Fibroblast of lung (primary cell): ENCODE measurements around the gene GPRC5C. TPM values are rescaled to one million over a fixed set of nuclear protein-coding genes. Genes with fewer than 3 reads are reported as not detected.
"Not testable (repeated sequence)": the region's sequence is repeated elsewhere in the genome, so short reads cannot be mapped to it uniquely, and the experiment has no call there.

ENCODE experiments used
- DNase-seq, 2 donors: peaks; one replicate each; pipeline versions ENCODE4 v3.0.0 to v3.0.0-alpha.2; 2010; ENCODE audit warnings: low read depth in 2 of 2
- H2AFZ ChIP-seq: 2 replicates; pipeline ENCODE4 v1.5.1; 2012; ENCODE audit warnings: low read length, control low read depth, inconsistent platforms
- H3K27ac ChIP-seq: 2 replicates; pipeline ENCODE4 v1.5.1; 2011; ENCODE audit warnings: low read length, control low read depth; ENCODE audit not compliant: insufficient read depth
- H3K27me3 ChIP-seq: 2 replicates; pipeline ENCODE4 v1.5.1; 2011; ENCODE audit warnings: mild to moderate bottlenecking, low read length; ENCODE audit not compliant: control insufficient read depth, insufficient read depth
- H3K36me3 ChIP-seq: 2 replicates; pipeline ENCODE4 v1.5.1; 2011; ENCODE audit warnings: low read length; ENCODE audit not compliant: control insufficient read depth, insufficient read depth
- H3K4me1 ChIP-seq: 2 replicates; pipeline ENCODE4 v1.5.1; 2011; ENCODE audit warnings: low read length; ENCODE audit not compliant: control insufficient read depth, insufficient read depth; ENCODE audit errors: extremely low read depth
- H3K4me2 ChIP-seq: 2 replicates; pipeline ENCODE4 v1.5.1; 2011; ENCODE audit warnings: low read length, control low read depth; ENCODE audit not compliant: insufficient read depth; ENCODE audit errors: extremely low read depth
- H3K4me3 ChIP-seq, 4 experiments: fragments of 200-600 bp in 1 of 4; sonication (generic) in 1 of 4; replicated peaks in 1 of 4; 2 replicates each; pipeline ENCODE4 v1.5.1; 2011 to 2016; ENCODE audit warnings: low read length in 4 of 4, low read depth in 3 of 4, mild to moderate bottlenecking in 3 of 4, control low read depth in 2 of 4, inconsistent platforms in 1 of 4, mixed read lengths in 1 of 4; ENCODE audit not compliant: insufficient read depth in 1 of 4; ENCODE audit errors: control extremely low read depth in 1 of 4
- H3K79me2 ChIP-seq: 2 replicates; pipeline ENCODE4 v1.5.1; 2012; ENCODE audit warnings: mild to moderate bottlenecking, low read length, inconsistent platforms; ENCODE audit not compliant: control insufficient read depth, insufficient read depth
- H3K9ac ChIP-seq: 2 replicates; pipeline ENCODE4 v1.5.1; 2011; ENCODE audit warnings: mild to moderate bottlenecking, low read length, control low read depth; ENCODE audit not compliant: insufficient read depth
- H3K9me3 ChIP-seq: 2 replicates; pipeline ENCODE4 v1.5.1; 2012; ENCODE audit warnings: low read depth, low read length; ENCODE audit not compliant: control insufficient read depth, insufficient read depth
- H4K20me1 ChIP-seq: 2 replicates; pipeline ENCODE4 v1.5.1; 2011; ENCODE audit warnings: low read length; ENCODE audit not compliant: control insufficient read depth, insufficient read depth; ENCODE audit errors: extremely low read depth
- EZH2 ChIP-seq: IDR thresholded peaks from 2 replicates; pipeline ENCODE4 v1.5.1; 2012; ENCODE audit warnings: low read length, control low read depth, mild to moderate bottlenecking; ENCODE audit errors: missing control alignments
- polyA plus RNA-seq, 2 donors: library from polyadenylated mRNA; depleted of rRNA in 1 of 2; stranded (reverse) in 1 of 2; unstranded in 1 of 2; fragments of >200 nt; gene quantifications; 2 replicates each; pipeline ENCODE4 v1.2.1, GENCODE V29; 2011 to 2012; ENCODE audit warnings: missing spikeins in 1 of 2
- total RNA-seq: library from RNA; depleted of rRNA; stranded (reverse); fragments of >200 nt; gene quantifications from 2 replicates; pipeline ENCODE4 v1.2.1, GENCODE V29; 2014
- TF ChIP-seq, protein P1 (sequence below), 2 donors: IDR thresholded peaks in 1 of 2; conservative IDR thresholded peaks in 1 of 2; 1 replicate in 1 of 2; 2 replicates in 1 of 2; pipeline ENCODE4 v1.5.1; 2011 to 2012; ENCODE audit warnings: low read length in 2 of 2, control low read depth in 1 of 2, inconsistent platforms in 1 of 2, low read depth in 1 of 2, mild to moderate bottlenecking in 1 of 2

GPRC5C gene
- total and polyA plus RNA-seq, 2 donors (not counting 1 experiment from before 2014, with no cell fraction given), result 0.11 to 1.5 TPM

DNA sequence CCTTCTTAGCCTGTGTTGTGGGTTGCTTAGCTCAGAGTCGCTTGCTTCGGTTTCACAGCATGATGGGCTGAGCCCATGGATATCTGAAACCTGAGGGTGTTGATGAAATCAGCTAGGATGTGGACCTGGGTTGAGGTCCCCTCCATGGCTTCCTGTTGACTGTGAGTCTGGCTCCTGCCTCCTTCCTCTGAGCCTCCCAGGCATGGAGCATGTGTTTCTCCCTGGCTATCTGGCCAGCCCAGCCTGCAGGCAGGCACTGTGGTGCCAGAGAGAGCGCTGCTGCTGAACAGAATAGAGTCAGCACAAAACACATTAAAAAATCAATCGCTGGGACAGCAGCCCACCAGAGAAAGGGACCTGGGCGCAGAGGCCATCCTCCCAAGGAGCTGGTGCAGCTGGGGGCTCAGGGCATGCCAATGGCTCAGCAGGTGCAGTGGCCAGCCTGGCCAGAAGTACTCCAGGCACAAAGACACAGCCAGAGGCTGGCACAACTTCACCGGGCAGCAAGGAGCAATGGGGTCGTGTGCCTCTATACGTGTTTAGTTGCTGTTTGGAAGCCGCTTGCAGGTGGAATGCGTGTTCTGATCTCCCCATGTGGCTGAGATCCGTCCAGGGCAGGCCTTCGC lies 28.3 kb upstream of the GPRC5C start:
- H3K9ac ChIP-seq, result no peak overlapping the region
- no peaks in the 10 kb centered on the region for H3K79me2 ChIP-seq
- no peaks in the 10 kb centered on the region for H3K4me1 ChIP-seq
- no peak overlapping the region for H3K27ac ChIP-seq
- no peak overlapping the region for H2AFZ ChIP-seq
- H4K20me1 ChIP-seq, result no peaks in the 10 kb centered on the region
- H3K9me3 ChIP-seq, result no peaks in the 10 kb centered on the region
- H3K4me3 ChIP-seq, result no peak overlapping the region
- H3K36me3 ChIP-seq, result no peaks in the 10 kb centered on the region
- no peaks in the 10 kb centered on the region for H3K27me3 ChIP-seq
- H3K4me2 ChIP-seq, result no peak overlapping the region
- TF ChIP-seq, protein P1, sequence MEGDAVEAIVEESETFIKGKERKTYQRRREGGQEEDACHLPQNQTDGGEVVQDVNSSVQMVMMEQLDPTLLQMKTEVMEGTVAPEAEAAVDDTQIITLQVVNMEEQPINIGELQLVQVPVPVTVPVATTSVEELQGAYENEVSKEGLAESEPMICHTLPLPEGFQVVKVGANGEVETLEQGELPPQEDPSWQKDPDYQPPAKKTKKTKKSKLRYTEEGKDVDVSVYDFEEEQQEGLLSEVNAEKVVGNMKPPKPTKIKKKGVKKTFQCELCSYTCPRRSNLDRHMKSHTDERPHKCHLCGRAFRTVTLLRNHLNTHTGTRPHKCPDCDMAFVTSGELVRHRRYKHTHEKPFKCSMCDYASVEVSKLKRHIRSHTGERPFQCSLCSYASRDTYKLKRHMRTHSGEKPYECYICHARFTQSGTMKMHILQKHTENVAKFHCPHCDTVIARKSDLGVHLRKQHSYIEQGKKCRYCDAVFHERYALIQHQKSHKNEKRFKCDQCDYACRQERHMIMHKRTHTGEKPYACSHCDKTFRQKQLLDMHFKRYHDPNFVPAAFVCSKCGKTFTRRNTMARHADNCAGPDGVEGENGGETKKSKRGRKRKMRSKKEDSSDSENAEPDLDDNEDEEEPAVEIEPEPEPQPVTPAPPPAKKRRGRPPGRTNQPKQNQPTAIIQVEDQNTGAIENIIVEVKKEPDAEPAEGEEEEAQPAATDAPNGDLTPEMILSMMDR (conservative IDR thresholded peaks at IDR 0.05 in 1 of 2, IDR thresholded peaks at IDR 0.05 in 1 of 2; ENCODE audit: low read depth in 1 of 2, low read length in 2 of 2), result no peak
- TF ChIP-seq EZH2, result no peak
- no peak for DNase-seq

DNA sequence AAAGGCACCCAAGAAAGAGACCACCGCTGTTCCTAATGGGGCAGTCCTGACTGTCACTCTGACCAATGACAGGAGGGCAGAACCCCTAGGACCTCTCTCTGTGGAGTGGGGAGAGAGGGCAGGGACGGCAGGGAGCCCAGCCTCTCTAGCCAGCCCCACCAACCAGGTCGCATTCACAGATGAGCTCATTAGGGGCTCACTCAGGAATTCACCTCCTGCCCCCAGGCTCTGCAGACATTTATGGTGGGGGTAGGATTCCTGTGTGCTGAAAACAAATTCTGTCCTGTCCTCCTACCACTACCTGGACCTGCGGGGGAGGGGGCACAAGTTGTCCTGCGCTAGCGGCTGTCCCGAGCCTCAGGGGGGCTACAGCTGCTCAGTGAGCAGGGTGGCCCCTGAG lies 27.7 kb upstream of the GPRC5C start:
- H3K27ac ChIP-seq, result no peak overlapping the region
- no peaks in the 10 kb centered on the region for H3K4me1 ChIP-seq
- H3K4me3 ChIP-seq, result no peak overlapping the region
- no peak overlapping the region for H3K9ac ChIP-seq
- H3K27me3 ChIP-seq, result no peaks in the 10 kb centered on the region
- no peaks in the 10 kb centered on the region for H3K9me3 ChIP-seq
- no peaks in the 10 kb centered on the region for H3K79me2 ChIP-seq
- no peak overlapping the region for H3K4me2 ChIP-seq
- H2AFZ ChIP-seq, result no peak overlapping the region
- no peaks in the 10 kb centered on the region for H3K36me3 ChIP-seq
- TF ChIP-seq, protein P1 (conservative IDR thresholded peaks at IDR 0.05 in 1 of 2, IDR thresholded peaks at IDR 0.05 in 1 of 2; ENCODE audit: low read depth in 1 of 2, low read length in 2 of 2), result no peak
- no peak for TF ChIP-seq EZH2
- no peaks in the 10 kb centered on the region for H4K20me1 ChIP-seq
- DNase-seq, result no peak

GRCh38 chr17:74404789-74405188 lies 27.1 kb upstream of the GPRC5C start:
- Histone ChIP-seq H3K27me3 (no peaks in the 10 kb centered on the region), H4K20me1 (no peaks in the 10 kb centered on the region), H3K9ac (no peak overlapping the region)

DNA sequence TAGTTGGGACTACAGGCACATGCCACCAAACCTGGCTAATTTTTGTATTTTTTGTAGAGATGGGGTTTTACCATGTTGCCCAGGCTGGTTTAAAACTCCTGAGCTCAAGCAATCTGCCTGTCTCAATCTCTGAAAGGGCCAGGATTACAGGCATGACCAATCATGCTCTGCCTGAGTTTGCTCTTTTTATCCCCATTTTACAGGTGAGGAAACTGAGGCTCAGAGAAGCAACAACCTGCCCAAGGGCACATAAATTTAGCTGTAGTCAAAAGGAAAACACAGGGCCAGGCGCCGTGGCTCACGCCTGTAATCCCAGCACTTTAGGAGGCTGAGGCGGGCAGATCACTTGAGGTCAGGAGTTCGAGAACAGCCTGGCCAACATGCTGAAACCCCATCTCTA lies 26.6 kb upstream of the GPRC5C start:
- H4K20me1 ChIP-seq, H3K4me1 ChIP-seq, H3K36me3 ChIP-seq, H3K27me3 ChIP-seq, H3K9ac ChIP-seq, H3K27ac ChIP-seq, DNase-seq, H3K4me2 ChIP-seq, H2AFZ ChIP-seq, H3K79me2 ChIP-seq, H3K4me3 ChIP-seq, H3K9me3 ChIP-seq: not testable (repeated sequence)

More at GRCh38 chr17:74404789-74405188, 27.1 kb upstream of the GPRC5C start:
- Histone ChIP-seq H2AFZ (no peak overlapping the region), H3K79me2 (no peaks in the 10 kb centered on the region), H3K36me3 (no peaks in the 10 kb centered on the region), H3K27ac (no peak overlapping the region), H3K4me2 (no peak overlapping the region), H3K4me3 (no peak overlapping the region), H3K4me1 (no peaks in the 10 kb centered on the region), H3K9me3 (no peaks in the 10 kb centered on the region)
- no peak for TF ChIP-seq EZH2
- TF ChIP-seq, protein P1 (conservative IDR thresholded peaks at IDR 0.05 in 1 of 2, IDR thresholded peaks at IDR 0.05 in 1 of 2; ENCODE audit: low read depth in 1 of 2, low read length in 2 of 2), result no peak
- DNase-seq, result no peak
